Effector memory CD4-positive, alpha-beta T cell (primary cell): ENCODE measurements around the gene RBM39.
A peak's percentile ranks its signal among the peaks of the same experiment; 100 is the strongest.

Experiments
- DNase-seq, 3 donors: peaks; one replicate each; pipeline ENCODE4 v3.0.0-alpha.2; 2020
- H3K27ac ChIP-seq: 2 replicates; pipeline ENCODE4 v1.7.0; 2013; ENCODE audit warnings: mild to moderate bottlenecking, low read length, moderate library complexity; ENCODE audit not compliant: insufficient read depth, poor library complexity, severe bottlenecking
- H3K27me3 ChIP-seq: replicated peaks from 2 replicates; pipeline ENCODE4 v1.7.0; 2013; ENCODE audit warnings: mild to moderate bottlenecking, low read length; ENCODE audit not compliant: insufficient read depth, control insufficient read depth, poor library complexity, severe bottlenecking
- H3K36me3 ChIP-seq: 2 replicates; pipeline ENCODE4 v1.7.0; 2013; ENCODE audit warnings: mild to moderate bottlenecking, low read length, moderate library complexity; ENCODE audit not compliant: control insufficient read depth, insufficient read depth
- H3K4me1 ChIP-seq: 2 replicates; pipeline ENCODE4 v1.7.0; 2013; ENCODE audit warnings: low read length, mild to moderate bottlenecking; ENCODE audit not compliant: control insufficient read depth, insufficient read depth, poor library complexity, severe bottlenecking
- H3K4me3 ChIP-seq: 2 replicates; pipeline ENCODE4 v1.7.0; 2013; ENCODE audit warnings: low read length, low read depth, mild to moderate bottlenecking; ENCODE audit not compliant: insufficient read depth, poor library complexity, severe bottlenecking
- H3K9me3 ChIP-seq: 2 replicates; pipeline ENCODE4 v1.7.0; 2013; ENCODE audit warnings: mild to moderate bottlenecking, low read length, moderate library complexity; ENCODE audit not compliant: control insufficient read depth

RBM39 gene

GRCh38 chr20:35674921-35675320 lies 67.1 kb downstream of the RBM39 start:
- no peak for DNase-seq
- Histone ChIP-seq H3K9me3 (no peaks in the 10 kb centered on the region), H3K4me3 (no peak overlapping the region), H3K4me1 (no peaks in the 10 kb centered on the region), H3K27me3 (no peaks in the 10 kb centered on the region), H3K36me3 (peaks cover 55% of the 10 kb centered on the region), H3K27ac (no peak overlapping the region)

GRCh38 chr20:35673884-35674283 lies 68.2 kb downstream of the RBM39 start:
- no peaks in the 10 kb centered on the region for H3K9me3 ChIP-seq
- no peak overlapping the region for H3K27ac ChIP-seq
- H3K4me3 ChIP-seq = no peak overlapping the region
- H3K4me1 ChIP-seq = no peaks in the 10 kb centered on the region
- DNase-seq = no peak
- H3K27me3 ChIP-seq = no peaks in the 10 kb centered on the region
- H3K36me3 ChIP-seq = peaks cover 54% of the 10 kb centered on the region

GRCh38 chr20:35669681-35670080 lies 72.4 kb downstream of the RBM39 start:
- no peaks in the 10 kb centered on the region for H3K9me3 ChIP-seq
- peaks cover under 1% of the 10 kb centered on the region for H3K4me1 ChIP-seq
- DNase-seq = no peak
- no peak overlapping the region for H3K27ac ChIP-seq
- H3K4me3 ChIP-seq = no peak overlapping the region
- H3K27me3 ChIP-seq = no peaks in the 10 kb centered on the region
- peaks cover 50% of the 10 kb centered on the region for H3K36me3 ChIP-seq

- DNase-seq = no peak
- Histone ChIP-seq H3K27me3 (no peaks in the 10 kb centered on the region), H3K9me3 (no peaks in the 10 kb centered on the region), H3K4me1 (peaks cover 4% of the 10 kb centered on the region), H3K27ac (no peak overlapping the region), H3K4me3 (no peak overlapping the region), H3K36me3 (peaks cover 46% of the 10 kb centered on the region)
Observed at GRCh38 chr20:35669221-35669620, 72.8 kb downstream of the RBM39 start.

GRCh38 chr20:35665949-35666288 lies 76.1 kb downstream of the RBM39 start:
- peaks cover 22% of the 10 kb centered on the region for H3K36me3 ChIP-seq
- H3K27ac ChIP-seq = no peak overlapping the region

GRCh38 chr20:35664466-35665206 lies 77.4 kb downstream of the RBM39 start, which contains the start of the genes CPNE1 and RBM12:
TSS of gene CPNE1 (minus strand) at chr20:35664900. CDS start at chr20:35632923, 31,977 bp downstream.
TSS of gene RBM12 (minus strand) at chr20:35664900. CDS start at chr20:35655322, 9,578 bp downstream.
- Histone ChIP-seq H3K9me3 (no peaks in the 10 kb centered on the region), H3K27ac (peak within 1 kb of the TSS; percentile 97), H3K27me3 (no peaks in the 10 kb centered on the region), H3K4me3 (peak within 1 kb of the TSS; percentile 65), H3K36me3 (peaks cover 10% of the 10 kb centered on the region), H3K4me1 (peaks cover 29% of the 10 kb centered on the region)
- DNase-seq = peak; percentile 85 to 89 (median 88)

More at GRCh38 chr20:35665949-35666288, 76.1 kb downstream of the RBM39 start:
- Histone ChIP-seq H3K27me3 (no peaks in the 10 kb centered on the region), H3K4me3 (no peak overlapping the region), H3K4me1 (peaks cover 23% of the 10 kb centered on the region), H3K9me3 (no peaks in the 10 kb centered on the region)
- no peak for DNase-seq

- Histone ChIP-seq H3K27ac (peak overlapping the region; percentile 97), H3K4me3 (peak overlapping the region; percentile 65), H3K36me3 (peaks cover 3% of the 10 kb centered on the region), H3K4me1 (peaks cover 35% of the 10 kb centered on the region), H3K9me3 (no peaks in the 10 kb centered on the region), H3K27me3 (no peaks in the 10 kb centered on the region)
- peak; percentile 49 to 56 (median 55) for DNase-seq
Observed at GRCh38 chr20:35663516-35664465, 78.3 kb downstream of the RBM39 start.

GRCh38 chr20:35662551-35662950 lies 79.5 kb downstream of the RBM39 start:
- H3K36me3 ChIP-seq = no peaks in the 10 kb centered on the region
- H3K9me3 ChIP-seq = no peaks in the 10 kb centered on the region
- peaks cover 44% of the 10 kb centered on the region for H3K4me1 ChIP-seq
- peak overlapping the region; percentile 97 for H3K27ac ChIP-seq
- H3K27me3 ChIP-seq = no peaks in the 10 kb centered on the region
- no peak for DNase-seq
- peak overlapping the region; percentile 8 for H3K4me3 ChIP-seq

GRCh38 chr20:35661908-35662307 lies 80.2 kb downstream of the RBM39 start:
- H3K4me1 ChIP-seq = peaks cover 49% of the 10 kb centered on the region
- no peaks in the 10 kb centered on the region for H3K36me3 ChIP-seq
- H3K9me3 ChIP-seq = no peaks in the 10 kb centered on the region
- no peaks in the 10 kb centered on the region for H3K27me3 ChIP-seq
- no peak for DNase-seq
- H3K27ac ChIP-seq = peak overlapping the region; percentile 97
- H3K4me3 ChIP-seq = peak overlapping the region; percentile 8

GRCh38 chr20:35661053-35661452 lies 81.0 kb downstream of the RBM39 start:
- no peaks in the 10 kb centered on the region for H3K27me3 ChIP-seq
- no peaks in the 10 kb centered on the region for H3K9me3 ChIP-seq
- no peaks in the 10 kb centered on the region for H3K36me3 ChIP-seq
- peaks cover 49% of the 10 kb centered on the region for H3K4me1 ChIP-seq
- no peak for DNase-seq
- H3K4me3 ChIP-seq = no peak overlapping the region
- H3K27ac ChIP-seq = peak overlapping the region; percentile 97
